GM10266 (cell line): ENCODE data around the gene NAA40.

ENCODE experiments used
- DNase-seq: peaks from one replicate; pipeline ENCODE4 v3.0.0; 2012; ENCODE audit errors: extremely low spot score
- TF ChIP-seq, protein P1 (sequence below): IDR thresholded peaks from 2 replicates; pipeline ENCODE4 v1.5.1; 2012; ENCODE audit warnings: mild to moderate bottlenecking, low read depth; ENCODE audit not compliant: control insufficient read depth, insufficient read depth; ENCODE audit errors: missing control alignments

Gene NAA40

DNA sequence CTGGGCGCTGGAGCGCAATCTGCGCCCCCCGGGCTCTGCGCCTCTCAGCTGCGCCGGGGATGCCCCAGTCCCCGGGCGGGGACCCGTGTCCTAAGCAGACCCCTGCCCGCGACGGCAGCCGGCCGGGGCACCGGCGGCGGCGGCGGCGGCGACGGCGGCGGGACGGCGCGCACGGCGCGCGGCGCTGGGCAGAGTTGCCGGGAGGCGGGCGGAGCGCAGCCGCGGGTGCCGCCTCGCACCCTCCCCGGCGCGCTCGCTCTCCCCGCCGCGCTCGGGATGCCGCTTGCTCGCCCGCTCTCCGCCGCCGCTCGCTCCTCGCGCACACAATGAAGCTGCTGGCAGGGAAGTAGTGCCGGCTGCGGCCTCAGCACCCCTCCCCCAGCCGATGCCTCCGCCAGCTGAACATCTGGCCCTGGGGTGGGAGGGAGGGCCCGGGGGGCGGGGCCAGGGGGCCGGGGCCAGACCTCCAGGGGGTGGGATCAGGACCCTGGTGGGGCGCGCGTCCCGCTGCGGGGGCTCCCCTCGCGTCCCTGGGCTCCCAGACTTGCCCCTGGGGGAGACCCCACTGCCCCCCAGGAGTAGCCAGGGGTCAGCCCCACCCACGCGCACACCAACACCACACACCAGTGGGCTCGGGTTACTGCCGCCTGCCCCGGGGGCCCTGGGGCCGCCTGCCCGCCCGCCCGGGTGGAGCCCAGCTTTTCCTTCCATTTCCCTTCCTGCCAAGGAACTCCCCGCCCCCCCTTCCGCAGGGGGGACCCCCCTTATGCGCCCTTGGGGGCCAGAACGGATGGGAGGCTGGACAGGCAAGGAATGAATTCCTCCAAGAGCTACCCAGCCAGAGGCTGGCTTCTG is 21.7 kb upstream of the NAA40 start, which contains the start of gene RCOR2:
RCOR2 (minus strand) TSS at position 328 of the 855 bp plus-strand sequence. CDS start 708 bp downstream, outside the sequence.
- TF ChIP-seq, protein P1, sequence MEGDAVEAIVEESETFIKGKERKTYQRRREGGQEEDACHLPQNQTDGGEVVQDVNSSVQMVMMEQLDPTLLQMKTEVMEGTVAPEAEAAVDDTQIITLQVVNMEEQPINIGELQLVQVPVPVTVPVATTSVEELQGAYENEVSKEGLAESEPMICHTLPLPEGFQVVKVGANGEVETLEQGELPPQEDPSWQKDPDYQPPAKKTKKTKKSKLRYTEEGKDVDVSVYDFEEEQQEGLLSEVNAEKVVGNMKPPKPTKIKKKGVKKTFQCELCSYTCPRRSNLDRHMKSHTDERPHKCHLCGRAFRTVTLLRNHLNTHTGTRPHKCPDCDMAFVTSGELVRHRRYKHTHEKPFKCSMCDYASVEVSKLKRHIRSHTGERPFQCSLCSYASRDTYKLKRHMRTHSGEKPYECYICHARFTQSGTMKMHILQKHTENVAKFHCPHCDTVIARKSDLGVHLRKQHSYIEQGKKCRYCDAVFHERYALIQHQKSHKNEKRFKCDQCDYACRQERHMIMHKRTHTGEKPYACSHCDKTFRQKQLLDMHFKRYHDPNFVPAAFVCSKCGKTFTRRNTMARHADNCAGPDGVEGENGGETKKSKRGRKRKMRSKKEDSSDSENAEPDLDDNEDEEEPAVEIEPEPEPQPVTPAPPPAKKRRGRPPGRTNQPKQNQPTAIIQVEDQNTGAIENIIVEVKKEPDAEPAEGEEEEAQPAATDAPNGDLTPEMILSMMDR = no peak
- DNase-seq = peak; percentile 95

DNA sequence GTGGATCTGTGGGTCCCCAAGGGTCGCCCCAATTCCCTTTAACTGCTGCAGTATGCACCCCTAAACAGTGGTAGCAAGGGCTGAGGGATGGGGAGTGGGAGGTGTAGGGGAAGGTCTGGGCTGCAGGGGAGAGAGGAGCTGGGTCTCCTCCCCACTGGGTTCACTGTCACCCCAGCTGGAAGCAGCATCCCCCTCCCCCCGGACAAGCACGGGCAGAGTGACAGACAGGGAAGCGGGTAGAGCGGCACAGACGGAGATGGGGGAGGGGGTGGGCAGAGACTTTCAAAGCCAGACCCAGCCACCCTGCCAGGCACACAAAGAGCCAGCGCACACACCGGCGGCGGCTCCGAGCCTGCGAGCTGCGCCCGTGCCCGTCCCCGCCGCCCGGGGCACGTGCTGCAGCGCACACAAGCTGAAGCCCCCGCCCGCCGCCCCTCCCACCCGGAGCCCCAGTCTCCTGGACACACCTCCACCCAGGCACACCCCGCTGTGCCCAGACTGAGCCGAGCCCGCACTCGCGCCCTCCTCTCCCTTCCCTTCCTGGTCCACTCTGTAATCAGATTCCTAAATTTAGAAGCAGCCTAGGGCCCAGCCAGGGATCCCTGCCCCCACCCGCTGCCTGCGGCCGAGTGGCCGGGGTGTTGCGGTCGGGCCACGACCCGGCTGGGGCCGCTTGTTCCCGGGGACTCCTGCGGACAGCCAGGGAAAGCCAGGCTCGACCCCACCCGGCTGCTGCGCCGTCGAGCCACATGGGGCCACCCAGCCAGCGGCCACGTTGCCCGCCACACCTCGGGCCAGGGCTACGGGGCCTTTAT is 20.9 kb upstream of the NAA40 start:
- DNase-seq = peak; percentile 62
- TF ChIP-seq, protein P1 = no peak

DNA sequence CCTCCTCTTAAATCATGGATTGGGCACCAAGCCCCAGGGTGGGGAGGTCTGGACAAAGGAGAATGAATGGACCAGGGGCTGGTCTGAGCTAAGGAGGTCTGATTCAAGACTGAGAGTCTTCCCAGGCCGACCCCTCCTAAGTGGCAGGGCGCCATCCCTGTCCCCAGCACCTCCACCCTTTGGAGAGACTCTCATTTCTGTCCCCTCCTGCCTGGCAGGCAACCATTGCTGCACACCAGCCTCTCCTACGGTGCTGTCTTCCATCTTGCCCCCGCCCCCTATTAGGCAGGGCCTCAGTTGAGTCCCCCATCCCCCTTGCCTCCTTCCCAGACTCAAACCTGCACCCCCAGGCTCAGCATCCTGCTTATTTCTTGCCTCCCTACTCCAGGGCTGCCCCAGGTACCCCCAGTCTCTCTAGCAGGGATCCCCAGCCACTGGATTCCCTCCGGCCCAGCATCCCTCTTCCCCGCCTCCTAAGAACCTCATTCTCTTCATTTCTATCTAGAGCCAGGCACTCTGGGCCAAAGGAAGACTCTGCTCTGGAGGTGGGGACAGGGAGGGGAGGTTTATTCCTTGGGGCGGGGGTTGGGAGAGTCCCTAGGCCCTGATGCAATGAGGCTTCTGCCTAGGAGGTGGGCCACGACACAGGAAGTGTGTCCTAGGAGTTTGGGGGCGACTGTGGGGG is 20.2 kb upstream of the NAA40 start:
- DNase-seq = peak; percentile 39
- TF ChIP-seq, protein P1 = no peak

DNA sequence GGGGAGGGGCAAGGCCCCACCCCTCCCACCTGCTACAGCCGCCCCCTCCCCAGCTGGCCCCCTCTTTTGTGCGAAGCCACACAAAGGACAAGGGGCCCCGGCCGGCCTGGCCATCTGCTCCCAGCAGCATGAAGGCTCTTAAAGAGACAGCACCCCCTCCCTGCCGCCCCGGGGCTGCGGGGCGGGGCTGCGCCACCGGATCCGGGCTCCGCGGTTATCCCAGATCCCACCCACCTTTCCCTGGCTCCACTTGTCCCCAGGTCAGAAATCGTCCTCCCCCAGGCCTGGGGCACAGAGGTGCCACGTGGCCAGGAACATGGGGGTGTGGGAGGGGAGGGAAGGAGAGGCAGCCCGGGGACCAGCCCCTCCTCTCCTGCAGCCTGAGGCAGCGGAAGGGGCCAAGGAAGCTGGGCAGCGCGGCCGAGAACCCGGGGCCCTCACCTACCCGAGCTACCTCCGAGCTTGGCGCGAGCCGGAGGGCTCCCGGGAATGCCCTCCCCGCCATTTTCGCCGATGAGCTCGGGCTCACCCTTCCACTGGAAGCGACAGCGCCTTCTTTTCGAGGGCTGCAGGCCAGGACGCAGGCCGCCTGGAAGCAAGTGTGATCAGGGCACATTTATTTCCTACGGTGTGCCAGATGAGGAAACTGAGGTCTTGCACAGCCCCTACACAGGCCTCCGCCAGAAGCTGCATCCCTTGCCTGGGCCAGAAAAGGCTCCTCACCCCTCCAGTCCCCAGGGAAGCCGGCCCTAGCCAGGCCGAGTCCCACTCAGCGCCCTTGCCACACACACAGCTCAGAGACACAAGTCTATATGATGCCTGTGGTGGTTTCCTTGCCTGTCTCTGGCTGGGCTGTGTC is 19.3 kb upstream of the NAA40 start:
- TF ChIP-seq, protein P1 = no peak
- peak; percentile 56 for DNase-seq

DNA sequence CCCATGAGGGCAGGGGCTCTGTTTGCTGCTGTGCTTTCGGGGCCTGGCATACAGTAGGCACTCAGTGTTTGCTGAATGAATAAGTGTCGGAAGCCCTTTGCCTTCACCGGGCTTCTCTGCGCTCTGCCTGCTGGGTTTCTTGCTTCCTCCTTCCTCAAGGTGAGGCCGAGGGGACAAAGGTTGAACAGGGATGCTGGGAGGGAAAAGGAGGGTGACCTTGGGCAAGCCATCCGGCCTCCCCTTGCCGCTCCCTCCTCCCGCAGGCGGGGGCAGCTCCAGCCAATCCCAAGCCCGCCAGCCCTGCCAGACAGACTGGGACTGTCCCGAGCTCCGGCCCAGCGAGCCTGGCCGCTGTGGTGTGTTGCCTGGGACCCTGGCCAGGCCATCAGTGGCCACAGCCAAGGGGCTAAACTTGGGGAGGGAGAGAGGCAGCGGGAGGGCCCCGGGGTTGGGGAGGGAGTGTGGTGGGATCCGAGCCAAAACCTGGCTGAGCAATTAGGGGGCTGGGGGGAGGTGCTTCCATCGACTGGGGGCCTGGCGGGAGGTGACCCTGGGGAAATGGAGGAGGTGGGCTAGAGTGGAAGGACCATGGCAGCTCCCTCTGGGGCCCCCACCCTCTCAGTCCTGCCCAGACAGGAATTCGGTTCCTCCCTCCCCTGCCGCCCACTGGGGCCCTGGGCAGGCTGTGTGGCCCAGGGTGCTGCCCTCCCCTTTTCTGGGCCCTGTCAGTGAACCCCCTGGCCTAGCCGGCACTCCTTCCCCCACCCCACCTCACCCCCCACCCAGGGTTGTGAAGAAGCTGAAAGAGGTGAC is 18.5 kb upstream of the NAA40 start:
- TF ChIP-seq, protein P1 = no peak
- DNase-seq = no peak
